ENCODE results near the gene DNAJC1.
A peak's percentile ranks its signal among the peaks of the same experiment; 100 is the strongest.
"Not testable (repeated sequence)": the region's sequence is repeated elsewhere in the genome, so short reads cannot be mapped to it uniquely, and the experiment has no call there.

The DNAJC1 gene, protein sequence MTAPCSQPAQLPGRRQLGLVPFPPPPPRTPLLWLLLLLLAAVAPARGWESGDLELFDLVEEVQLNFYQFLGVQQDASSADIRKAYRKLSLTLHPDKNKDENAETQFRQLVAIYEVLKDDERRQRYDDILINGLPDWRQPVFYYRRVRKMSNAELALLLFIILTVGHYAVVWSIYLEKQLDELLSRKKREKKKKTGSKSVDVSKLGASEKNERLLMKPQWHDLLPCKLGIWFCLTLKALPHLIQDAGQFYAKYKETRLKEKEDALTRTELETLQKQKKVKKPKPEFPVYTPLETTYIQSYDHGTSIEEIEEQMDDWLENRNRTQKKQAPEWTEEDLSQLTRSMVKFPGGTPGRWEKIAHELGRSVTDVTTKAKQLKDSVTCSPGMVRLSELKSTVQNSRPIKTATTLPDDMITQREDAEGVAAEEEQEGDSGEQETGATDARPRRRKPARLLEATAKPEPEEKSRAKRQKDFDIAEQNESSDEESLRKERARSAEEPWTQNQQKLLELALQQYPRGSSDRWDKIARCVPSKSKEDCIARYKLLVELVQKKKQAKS

DNA sequence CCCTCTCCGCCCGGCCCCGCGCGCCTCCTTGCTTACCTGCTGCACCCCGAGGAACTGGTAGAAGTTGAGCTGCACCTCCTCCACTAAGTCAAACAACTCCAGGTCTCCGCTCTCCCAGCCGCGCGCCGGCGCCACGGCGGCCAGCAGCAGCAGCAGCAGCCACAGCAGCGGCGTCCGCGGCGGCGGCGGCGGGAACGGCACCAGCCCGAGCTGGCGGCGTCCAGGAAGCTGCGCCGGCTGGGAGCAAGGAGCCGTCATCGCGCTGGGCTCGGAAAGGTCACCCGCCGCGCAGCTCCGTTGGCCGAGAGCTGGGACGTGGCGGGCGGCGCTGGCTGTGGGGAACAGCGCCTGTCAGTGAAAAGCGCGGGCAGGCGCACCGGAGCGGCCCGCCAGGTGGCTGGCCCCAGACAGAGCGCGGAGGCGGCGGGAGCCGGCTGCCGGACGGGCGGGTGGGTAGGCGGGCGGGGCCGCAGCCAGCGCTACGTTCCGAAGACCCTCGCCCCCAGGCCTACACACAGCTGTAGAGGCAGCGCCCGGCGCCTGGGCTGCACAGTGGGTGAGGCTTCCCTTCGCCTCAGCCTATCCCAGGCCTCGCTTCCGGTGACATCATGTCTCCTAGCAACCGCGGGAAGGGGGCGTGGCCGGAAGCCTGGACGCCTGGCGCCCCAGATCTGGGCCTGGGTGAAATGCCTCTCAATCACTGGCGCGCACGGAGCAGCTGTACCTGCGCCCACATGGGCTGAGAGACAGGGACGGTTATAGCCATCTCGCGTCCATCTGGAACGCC, at the start of gene DNAJC1:
TSS of gene DNAJC1 (minus strand) at position 554 of the 787 bp plus-strand sequence. CDS start at position 258, 296 bp downstream.
- DNase-seq = peak; percentile 81

DNA sequence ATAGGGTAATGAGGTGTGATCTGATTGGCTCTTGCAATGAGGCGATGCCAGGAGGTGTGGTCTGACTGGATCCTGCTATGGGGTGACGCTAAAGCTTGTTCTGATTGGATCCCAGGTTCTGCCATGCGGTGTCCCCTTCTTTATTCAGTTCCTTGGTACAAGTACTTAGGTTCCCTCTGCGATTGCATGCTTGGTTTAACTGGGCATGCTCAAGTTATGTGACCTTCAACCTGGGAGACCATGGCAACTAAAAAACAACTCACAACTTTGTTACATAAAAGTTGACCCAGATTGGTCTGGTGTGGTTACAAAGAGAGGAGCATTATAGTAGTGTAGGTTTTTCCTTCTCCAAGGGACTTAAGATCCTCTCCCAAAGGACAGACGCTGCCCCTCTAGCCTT, 49.5 kb upstream of the DNAJC1 start:
- DNase-seq = no peak

DNA sequence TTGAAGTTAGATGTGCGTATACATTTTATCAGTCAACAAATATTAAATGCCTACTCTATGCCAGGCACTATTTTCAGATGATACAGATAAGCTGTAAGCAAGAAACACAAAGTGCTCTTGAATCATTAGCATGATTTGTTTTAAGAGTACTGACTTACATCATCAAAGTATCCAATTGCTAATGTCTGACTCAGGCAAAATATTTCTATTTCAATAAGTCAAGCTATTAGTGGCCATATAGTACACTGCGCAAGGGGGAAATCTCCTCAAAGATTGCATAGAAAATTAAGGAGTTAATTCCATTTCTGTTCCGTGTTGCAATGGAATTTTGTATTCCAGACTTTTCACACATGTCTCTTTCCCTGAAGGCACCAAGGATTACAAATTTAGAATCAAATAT, 46.1 kb upstream of the DNAJC1 start:
- DNase-seq = no peak

DNA sequence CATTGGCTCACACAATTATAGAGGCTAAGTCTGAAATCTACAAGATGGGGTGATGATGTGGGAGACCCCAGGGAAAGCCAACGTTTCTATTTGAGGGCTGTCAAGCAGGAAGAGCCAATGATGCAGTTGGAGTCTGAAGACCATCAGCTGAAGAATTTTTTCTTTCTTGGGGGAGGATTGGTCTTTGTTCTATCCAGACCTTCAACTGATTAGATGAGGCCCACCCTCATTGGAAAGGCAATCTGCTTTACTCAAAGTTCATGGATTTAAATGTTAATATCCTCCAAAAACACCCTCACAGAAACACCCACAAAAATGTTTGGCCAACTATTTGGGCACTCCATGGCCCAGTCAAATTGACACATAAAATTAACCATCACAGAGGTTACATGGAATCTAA, 44.3 kb upstream of the DNAJC1 start:
- no peak for DNase-seq

DNA sequence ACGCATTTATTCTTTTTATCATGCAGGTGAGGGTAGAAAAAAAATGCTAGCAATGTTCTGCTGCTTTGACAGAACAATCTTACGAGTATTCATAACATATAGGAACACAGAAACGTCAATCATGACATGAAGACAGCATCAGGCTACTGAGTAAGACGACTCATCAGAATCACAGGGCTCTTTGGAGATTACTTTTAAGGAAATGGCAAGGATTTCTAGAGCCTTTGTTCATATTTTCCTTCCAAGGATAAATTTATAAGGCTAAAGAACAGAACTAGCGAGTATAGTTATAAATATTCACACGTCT, 39.8 kb upstream of the DNAJC1 start:
- DNase-seq = no peak

DNA sequence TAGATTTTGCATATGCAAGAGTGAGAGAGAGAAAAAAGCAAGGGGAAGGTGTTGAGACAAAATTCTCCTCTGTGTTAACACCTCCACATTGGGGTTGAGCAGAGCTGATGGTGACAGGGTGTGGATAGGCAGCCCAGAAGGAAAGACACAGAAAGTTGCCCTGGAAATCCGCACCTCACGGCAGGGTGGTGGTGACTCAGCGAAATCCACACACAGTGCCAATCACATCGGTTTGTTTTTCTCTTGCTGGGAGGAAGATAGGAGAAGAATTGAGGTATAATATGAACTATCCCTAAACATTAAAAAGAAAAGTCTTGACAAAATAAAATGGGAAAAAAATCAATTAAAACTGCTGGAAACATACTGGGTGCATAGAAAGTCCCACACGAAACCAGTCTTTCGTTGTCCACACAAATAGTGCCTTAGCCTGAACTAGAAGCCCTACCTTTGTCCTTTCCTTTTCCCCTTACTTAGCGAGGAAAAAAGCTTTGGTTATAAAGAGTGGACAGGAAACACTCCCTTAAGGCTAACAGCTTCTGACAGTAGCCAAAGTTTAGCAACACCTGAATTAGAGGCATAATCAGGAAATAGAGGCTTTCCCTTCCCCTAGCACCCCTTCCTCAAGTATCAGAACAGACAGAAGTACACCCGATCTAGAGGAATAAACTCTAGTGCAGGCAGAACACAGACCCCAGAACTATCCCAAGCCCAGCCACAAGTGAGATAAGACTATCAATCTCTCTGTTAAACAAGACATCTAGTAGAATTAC, 39.2 kb upstream of the DNAJC1 start:
- DNase-seq = no peak

DNA sequence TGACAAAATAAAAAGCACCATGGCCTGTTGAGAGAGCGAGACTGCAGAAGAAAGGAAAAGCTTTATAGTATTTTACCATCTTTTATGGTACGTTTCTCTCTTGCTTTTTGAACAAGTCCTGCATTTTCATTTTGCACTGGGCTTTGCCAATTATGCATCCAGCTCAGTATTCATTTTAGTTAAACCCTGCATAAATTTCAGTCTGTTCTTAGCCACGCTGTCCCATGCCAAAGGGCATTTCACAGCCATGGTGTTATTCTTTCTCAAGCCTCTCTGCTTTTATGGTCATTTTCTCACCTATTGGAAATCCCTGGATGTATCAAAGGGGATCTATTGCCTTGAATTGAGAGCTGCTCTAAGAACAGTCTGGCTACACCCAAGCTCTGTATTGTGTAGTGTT, 30.8 kb upstream of the DNAJC1 start:
- DNase-seq = no peak

DNA sequence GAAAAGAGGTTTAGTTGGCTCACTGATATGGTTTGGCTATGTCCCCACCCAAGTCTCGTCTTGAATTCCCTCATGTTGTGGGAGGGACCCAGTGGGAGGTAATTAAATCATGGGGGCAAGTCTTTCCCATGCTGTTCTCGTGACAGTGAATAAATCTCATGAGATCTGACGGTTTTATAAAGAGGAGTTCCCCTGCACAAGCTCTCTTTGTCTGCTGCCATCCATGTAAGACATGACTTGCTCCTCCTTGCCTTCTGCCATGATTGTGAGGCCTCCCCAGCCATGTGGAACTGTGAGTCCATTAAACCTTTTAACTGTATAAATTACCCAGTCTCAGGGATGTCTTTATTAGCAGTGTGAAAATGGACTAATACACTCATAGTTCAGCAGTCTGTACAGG, 28.7 kb upstream of the DNAJC1 start:
- DNase-seq = not testable (repeated sequence)

DNA sequence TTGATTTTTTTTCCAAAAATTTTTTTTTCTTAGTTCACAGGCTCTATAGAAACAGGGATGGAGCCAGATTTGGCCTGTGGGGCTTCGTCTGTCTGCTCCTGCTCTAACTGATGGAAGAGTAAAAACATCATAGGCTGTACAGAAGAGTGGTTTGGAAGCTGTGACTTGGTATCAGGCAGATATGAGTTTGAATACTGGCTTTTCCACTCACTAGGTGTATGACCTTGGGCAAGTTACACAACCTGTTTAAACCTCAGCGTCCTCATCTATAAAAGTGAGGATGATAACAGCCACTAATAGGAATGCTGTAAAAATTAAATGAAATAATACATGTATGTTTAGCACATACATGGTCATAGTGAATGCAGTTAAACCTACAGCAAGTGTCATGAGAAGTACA, 26.9 kb upstream of the DNAJC1 start:
- no peak for DNase-seq

DNA sequence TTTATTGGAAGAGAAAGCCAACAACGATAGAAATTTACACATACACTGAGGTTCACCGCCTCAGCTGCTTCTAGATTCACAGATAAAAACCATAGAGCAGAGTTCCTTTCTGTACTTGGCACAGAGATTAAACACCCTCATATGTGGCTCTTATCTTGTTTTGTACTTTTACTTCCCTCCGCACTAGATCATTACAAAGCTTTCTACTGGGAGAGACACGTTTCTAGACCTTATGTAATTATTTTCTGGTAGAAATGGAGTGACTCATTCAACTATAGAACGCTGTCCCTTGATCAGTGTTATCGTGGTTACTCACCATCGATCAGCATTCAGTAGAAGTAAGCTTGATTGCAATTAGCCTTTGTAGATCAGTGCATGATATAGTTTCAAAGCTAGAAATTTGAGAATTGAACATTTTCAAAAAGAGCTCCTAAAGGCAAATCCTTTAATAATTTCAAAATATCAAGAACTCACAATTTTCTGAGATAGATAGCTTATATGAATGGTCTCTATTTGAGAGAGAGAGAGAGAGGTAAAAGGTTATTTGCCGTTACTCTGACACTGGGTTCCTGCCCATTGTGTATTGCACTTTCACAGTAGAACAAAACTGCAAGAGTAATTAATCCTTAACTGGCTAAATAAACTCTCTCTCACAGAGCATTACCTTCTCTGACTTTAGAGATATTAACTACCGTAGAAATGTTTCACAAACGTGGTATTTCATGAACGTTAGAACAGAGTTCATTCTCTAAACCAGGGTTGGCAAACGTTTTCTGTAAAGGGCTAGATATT, 26.1 kb upstream of the DNAJC1 start:
- DNase-seq = no peak

DNA sequence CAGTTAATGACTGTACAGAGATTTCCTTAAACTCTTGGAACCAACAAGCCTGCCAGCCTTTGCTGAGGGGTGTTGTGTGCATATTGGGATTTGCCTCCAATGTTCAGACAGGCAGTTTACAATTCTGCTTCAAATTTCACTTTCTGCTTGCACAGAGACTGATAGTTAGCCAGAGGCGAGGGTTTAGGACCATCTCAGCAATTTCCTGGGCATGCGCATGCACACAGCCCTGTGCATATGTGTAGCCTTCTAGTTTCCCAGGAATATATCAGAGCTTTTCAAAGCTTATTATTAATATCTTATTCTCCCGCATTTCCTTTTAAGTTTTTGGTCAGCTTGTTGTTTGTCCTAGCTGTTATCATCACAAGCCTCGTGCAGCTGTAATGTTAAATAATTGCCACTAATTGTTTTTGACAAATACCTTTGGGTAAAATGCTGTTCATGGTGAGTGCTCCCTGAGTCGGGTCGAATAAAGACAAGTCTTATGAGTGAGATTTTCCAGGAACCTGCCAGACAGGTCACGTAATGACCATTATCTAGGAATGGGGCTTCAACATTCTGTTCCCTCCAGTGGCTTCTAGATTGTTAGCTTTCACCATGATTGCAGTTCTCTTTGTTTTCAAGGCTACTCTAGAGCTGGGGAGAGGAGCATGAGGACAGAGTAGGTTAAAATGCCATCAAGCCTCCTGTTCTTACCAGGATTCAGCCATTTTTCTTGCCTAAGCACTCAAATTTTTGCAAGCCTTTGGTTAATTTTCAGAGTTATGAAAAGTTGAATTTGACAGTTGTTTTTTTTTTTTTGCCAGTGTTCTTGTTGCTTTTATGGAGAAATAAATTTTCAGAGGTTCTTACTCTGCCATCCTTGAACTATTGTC, 24.1 kb upstream of the DNAJC1 start:
- no peak for DNase-seq

DNA sequence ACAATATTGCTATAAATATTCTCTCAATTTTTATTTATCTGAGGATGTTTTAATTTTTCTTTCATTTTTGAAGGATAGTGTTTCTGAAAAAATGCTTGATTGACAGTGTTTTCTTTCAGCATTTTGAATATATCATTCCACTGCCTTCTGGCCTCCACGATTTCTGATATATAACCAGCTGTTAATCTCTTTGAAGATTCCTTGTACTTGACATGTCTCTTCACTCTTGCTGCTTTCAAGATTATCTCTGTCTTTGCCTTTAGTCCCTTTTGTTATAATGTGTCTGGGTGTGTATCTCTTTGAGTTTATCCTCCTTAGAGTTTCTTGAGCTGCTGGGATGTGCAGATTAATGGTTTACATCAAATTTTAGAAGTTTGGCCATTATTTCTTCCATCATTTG, 22.8 kb upstream of the DNAJC1 start:
- DNase-seq = no peak

DNA sequence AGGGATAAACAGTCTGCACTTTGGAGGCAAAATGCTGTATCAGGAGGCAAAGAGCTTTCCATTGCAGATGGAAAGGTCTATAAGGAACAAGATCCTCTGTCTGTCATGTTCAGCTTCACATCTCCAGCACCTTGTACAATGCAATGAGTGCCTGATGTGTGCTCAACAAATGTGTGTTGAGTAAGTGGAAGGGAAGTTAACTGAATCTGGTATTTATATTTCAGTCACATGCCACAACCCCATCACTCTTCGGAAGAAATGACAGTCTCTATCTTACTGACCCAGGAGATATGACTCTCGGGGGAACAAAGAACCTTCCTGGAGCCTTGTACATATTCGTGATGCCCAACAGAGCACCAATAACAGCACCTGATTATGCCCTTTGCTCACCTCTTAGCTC, 20.0 kb upstream of the DNAJC1 start:
- no peak for DNase-seq

DNA sequence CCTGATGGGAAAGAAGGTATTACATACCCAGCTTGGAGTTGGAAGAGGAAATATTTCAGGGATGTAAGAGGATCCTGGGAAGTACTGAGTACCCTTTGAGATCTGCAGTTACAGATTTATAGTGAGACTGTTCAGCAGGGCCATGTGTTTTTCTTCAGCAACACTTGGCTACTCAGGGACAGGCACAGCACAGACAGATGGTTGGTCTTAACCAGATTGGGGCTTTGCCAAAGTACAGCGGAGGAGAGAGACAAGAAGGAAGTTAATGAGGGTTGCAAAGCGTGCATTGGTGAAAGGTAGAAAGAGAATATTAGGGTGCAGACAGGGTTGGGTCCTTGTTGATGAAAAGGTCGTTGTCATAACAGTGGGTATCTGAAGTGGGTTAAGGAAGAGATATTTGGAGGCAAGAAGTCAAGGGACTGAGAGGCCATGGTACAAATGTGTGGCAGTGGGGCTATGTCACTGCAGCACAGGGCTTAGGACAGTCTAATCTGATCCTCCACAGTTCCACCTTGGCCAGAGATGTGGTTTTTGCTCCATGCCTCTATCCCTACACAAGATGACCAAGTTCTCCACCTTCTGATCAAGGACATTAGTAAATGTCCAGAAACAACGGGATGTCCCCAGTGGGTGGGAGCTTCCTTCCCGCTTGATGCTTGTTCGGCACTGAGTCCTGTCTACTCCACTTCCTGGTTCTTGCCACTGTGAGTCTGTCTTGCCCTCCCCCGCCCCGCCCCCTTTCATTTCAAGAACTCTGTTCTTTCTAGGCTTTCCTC, 18.9 kb upstream of the DNAJC1 start:
- no peak for DNase-seq

DNA sequence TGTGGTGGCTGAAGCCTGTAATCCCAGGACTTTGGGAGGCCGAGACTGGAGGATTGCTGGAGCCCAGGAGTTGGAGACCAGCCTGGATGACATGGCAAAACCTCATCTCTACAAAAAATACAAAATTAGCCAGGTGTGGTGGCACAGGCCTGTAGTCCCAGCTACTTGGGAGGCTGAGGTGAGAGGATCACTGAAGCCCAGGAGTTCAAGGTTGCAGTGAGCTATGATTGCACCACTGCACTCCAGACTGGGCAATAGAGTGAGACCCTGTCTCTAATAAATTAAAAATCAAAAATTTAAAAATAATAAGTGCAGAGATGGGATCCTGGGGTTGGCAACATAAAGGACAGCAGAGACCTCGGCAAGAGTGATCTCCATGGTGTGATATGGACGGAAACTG, 17.6 kb upstream of the DNAJC1 start:
- DNase-seq = not testable (repeated sequence)

DNA sequence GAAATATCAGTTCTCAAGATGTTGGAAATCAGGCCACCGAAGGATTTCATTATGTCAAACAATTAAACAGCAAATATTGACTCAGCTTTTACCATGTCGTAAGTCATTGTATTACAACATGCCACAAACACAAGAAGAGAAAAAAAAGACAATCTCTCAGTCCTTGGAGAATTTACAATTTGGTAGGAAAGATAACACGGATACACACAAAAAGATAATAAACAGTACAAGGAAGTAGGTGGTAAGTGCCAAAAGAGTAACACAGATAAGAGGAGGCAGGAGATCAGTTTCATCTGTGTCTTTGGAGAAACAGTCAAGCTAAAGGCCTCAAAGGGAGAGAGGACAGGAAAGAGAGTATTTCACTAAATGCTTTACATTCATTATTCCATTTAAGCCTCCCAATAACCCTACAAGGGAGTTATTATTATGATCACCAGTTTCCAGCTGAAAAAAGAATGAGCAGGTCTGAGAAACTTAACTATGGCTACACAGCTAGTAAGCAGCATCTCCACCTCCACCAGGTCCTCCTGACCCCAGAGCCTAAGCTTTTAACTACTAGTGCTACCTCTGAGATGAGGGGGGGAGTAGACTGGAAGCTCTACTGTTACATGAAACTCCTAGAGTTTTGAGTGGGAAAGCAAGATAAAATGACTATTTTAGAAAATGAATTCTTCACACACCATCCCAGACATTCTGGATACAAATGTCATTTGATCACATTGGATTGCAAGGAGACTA, 13.9 kb upstream of the DNAJC1 start:
- DNase-seq = no peak

DNA sequence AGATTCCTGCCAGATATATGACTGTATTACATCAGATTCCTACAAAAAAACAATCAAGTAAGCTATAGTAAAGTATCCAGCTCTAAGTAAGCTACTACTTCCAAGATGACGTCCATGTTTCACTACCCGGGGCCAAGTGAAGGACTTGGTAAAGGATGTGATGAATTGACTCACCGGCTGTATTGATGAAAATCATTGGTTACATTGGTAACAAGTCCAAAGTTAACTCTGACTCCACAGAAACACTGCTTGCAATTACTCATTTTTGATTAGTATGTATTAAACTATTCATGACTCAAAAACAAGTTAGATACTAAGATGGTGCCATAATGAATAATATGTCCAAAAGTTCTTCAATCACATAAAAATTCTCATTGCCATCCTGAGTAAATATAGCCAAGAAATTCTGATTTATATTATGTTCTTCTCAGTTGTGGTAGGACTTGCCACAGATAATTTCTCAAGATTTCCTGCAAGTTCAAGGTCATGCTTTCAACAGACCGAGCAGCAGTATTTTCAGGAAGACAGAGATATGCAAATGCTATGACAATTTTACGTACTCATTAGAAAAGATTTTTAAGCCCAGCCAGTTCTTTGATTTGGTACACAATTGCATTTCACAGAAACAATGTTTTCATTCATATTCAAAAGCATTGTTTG, 12.6 kb upstream of the DNAJC1 start:
- no peak for DNase-seq

DNA sequence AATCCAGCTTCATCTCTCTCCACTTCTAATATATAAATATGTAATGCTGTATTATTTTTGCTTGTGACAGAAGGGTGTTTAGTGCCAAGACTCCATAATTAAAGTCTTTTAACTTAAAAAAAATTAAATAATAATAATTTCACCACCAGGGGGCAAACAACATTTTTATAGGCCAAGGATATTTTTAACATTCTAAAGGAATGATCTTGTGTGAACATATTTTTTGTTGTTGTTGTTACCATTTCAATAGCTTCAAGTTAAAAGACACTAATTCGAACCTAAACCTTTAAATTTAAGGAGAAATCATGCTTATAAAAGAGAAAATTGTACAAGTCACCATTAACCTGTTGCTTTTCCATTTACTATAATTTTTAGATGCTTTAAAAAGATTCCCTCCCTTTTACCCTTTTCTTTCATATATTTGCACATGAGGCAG, 7.5 kb upstream of the DNAJC1 start:
- no peak for DNase-seq

DNA sequence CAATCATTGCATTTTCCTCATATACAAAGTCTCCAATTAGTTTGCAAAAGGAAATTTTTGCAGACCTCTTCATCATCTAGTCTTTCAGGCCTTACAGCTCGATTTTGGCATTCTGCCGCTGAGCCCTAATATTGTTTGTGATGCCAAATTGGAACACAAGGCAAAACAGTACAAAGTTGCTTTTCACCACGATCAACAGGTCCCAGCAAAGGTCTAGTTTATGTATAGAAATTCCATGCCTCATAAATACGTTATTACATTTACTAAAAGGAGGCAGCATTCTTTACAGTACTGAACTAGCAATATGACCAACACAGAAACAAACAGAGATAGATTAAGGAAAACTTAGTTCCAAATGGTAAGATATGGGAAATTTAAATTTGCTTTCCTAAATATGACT, 7.0 kb upstream of the DNAJC1 start:
- DNase-seq = no peak

Data from 8988T (cell line).